Ovary (tissue), 9 donors: ENCODE measurements around the gene VKORC1. TPM values are rescaled to one million over a fixed set of nuclear protein-coding genes. Genes with fewer than 3 reads are reported as not detected.

ENCODE experiments used
- DNase-seq, 5 donors: peaks; one replicate each; pipeline ENCODE4 v3.0.0-alpha.2; 2019 to 2020
- H3K27ac ChIP-seq, 2 donors: fragments of 200-600 bp; one replicate each; pipeline versions ENCODE4 v1.5.1 to v1.8.0; 2019 to 2022
- H3K27me3 ChIP-seq: fragments of 200-600 bp; one replicate; pipeline ENCODE4 v1.8.0; 2022
- H3K36me3 ChIP-seq: fragments of 200-600 bp; sonication (generic); one replicate; pipeline ENCODE4 v1.5.1; 2019
- H3K4me1 ChIP-seq: one replicate; pipeline ENCODE4 v1.8.1; 2013; ENCODE audit warnings: mild to moderate bottlenecking, moderate library complexity; ENCODE audit not compliant: insufficient read depth
- H3K4me3 ChIP-seq: fragments of 200-600 bp; sonication (generic); one replicate; pipeline ENCODE4 v1.5.1; 2017
- H3K9me3 ChIP-seq, 2 donors: fragments of 200-600 bp in 1 of 2; sonication (generic) in 1 of 2; one replicate each; pipeline versions ENCODE4 v1.5.1 to v1.8.1; 2013 to 2019; ENCODE audit warnings: mild to moderate bottlenecking in 1 of 2, moderate library complexity in 1 of 2
- EP300 ChIP-seq: sonication (generic); formaldehyde crosslinking; IDR thresholded peaks from one replicate; pipeline ENCODE4 v1.6.1; 2017; ENCODE audit warnings: antibody characterized with exemption
- POLR2A ChIP-seq: fragments of 450-650 bp; IDR thresholded peaks from one replicate; pipeline ENCODE4 v1.6.1; 2017; ENCODE audit warnings: antibody characterized with exemption, mild to moderate bottlenecking, moderate library complexity
- WGBS, 3 donors: extraction: QIAGEN DNeasy Blood & Tissue Kit in 1 of 3; methylation state at CpG; one replicate each; pipeline versions ENCODE4 v1.1.5 to v1.1.7; 2013 to 2017; 5-methylcytosine and 5-hydroxymethylcytosine counted together
- intact Hi-C, 4 donors: fragments of 100-400 bp; cut with DNase I; formaldehyde crosslinking; loops; one replicate each; pipeline versions ENCODE4 v1.11.0 to v1.15.1; 2022 to 2023
- polyA plus RNA-seq, 2 donors: library from polyadenylated mRNA; stranded (reverse); fragments of 200-250 nt in 1 of 2; fragments of 350-450 nt in 1 of 2; fragmentation: Illumina TruSeq in 1 of 2; extraction: RNeasy Lipid Tissue Mini Kit (QIAGEN cat#74804) in 1 of 2; gene quantifications; one replicate each; pipeline ENCODE4 v1.2.3, GENCODE V29; 2013 to 2014
- total RNA-seq, 7 donors: library from RNA; depleted of rRNA in 2 of 7; stranded (reverse); fragments of >200 nt in 2 of 7; fragmentation: NEBNext Ultra II Directional in 3 of 7; extraction: Animal tissue kit (Norgen Biotek cat#: 25700) in 3 of 7; gene quantifications; one replicate each; pipeline versions ENCODE4 v1.1.0 to v1.2.4, GENCODE V29; 2016 to 2023
- TF ChIP-seq, protein P1 (sequence below), 3 donors: fragments of 450-650 bp in 2 of 3; fragments of 200-600 bp in 1 of 3; IDR thresholded peaks; one replicate each; pipeline versions ENCODE4 v1.5.1 to v1.8.0; 2016 to 2022; ENCODE audit warnings: antibody characterized with exemption in 3 of 3, mild to moderate bottlenecking in 1 of 3
- donor health status: DM: no; HTN: no; CAD: no; lungs with moderate emphysema.
- donor health status: DM: no; HTN: no; CAD: no.
- donor health status: Bipolar disorder and iron deficiency.
- donor health status: DM: yes; HTN: yes; CAD: no.
- donor health status: DM: no; HTN: no; CAD: no.
- donor health status: DM: yes; HTN: yes; CAD: no.

VKORC1 gene
- total and polyA plus RNA-seq, 9 donors: 72.1 to 141 (median 86.4) TPM

- no peak overlapping the region for H3K27ac ChIP-seq
- no peaks in the 10 kb centered on the region for H3K4me1 ChIP-seq
- no peaks in the 10 kb centered on the region for H3K9me3 ChIP-seq
- no peak for TF ChIP-seq POLR2A
- TF ChIP-seq, protein P1, sequence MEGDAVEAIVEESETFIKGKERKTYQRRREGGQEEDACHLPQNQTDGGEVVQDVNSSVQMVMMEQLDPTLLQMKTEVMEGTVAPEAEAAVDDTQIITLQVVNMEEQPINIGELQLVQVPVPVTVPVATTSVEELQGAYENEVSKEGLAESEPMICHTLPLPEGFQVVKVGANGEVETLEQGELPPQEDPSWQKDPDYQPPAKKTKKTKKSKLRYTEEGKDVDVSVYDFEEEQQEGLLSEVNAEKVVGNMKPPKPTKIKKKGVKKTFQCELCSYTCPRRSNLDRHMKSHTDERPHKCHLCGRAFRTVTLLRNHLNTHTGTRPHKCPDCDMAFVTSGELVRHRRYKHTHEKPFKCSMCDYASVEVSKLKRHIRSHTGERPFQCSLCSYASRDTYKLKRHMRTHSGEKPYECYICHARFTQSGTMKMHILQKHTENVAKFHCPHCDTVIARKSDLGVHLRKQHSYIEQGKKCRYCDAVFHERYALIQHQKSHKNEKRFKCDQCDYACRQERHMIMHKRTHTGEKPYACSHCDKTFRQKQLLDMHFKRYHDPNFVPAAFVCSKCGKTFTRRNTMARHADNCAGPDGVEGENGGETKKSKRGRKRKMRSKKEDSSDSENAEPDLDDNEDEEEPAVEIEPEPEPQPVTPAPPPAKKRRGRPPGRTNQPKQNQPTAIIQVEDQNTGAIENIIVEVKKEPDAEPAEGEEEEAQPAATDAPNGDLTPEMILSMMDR (IDR thresholded peaks at IDR 0.05): no peak
- TF ChIP-seq EP300: no peak
- H3K36me3 ChIP-seq: no peaks in the 10 kb centered on the region
- intact Hi-C loops: no loop called here
- WGBS, 3 donors: 94 to 95% (median 94%) methylated on average over 56 of the region's 56 CpGs
- H3K27me3 ChIP-seq: no peaks in the 10 kb centered on the region
- no peak overlapping the region for H3K4me3 ChIP-seq
- DNase-seq: no peak
These were observed 30.6 kb downstream of the VKORC1 start for GRCh38 chr16:31063843-31064611.

DNA sequence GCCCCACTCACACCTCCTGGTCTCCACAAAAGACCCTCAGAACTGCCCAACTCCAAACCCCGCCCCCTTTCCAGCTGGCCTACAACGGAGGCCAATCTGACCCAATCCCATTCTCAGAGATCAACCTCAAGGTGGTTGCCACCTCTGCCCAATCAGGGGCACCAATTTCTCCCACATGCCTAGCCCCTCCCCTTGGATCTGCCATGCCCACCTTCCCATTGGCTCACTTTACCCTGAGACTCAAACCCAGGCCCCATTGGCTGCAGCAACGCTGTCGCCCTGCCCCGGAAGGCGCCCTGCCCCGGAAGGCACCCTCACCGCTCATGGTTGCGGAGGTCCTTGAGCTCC, 31.1 kb downstream of the VKORC1 start:
- WGBS, 3 donors: 91 to 95% (median 94%) methylated on average over 9 of the region's 9 CpGs
- Histone ChIP-seq H3K36me3 (no peaks in the 10 kb centered on the region), H3K9me3 (no peaks in the 10 kb centered on the region), H3K4me3 (no peak overlapping the region), H3K27ac (no peak overlapping the region), H3K27me3 (no peaks in the 10 kb centered on the region), H3K4me1 (no peaks in the 10 kb centered on the region)
- DNase-seq: no peak
- TF ChIP-seq POLR2A (no peak), EP300 (no peak)
- TF ChIP-seq, protein P1 (IDR thresholded peaks at IDR 0.05): no peak
- intact Hi-C loops: no loop called here

DNA sequence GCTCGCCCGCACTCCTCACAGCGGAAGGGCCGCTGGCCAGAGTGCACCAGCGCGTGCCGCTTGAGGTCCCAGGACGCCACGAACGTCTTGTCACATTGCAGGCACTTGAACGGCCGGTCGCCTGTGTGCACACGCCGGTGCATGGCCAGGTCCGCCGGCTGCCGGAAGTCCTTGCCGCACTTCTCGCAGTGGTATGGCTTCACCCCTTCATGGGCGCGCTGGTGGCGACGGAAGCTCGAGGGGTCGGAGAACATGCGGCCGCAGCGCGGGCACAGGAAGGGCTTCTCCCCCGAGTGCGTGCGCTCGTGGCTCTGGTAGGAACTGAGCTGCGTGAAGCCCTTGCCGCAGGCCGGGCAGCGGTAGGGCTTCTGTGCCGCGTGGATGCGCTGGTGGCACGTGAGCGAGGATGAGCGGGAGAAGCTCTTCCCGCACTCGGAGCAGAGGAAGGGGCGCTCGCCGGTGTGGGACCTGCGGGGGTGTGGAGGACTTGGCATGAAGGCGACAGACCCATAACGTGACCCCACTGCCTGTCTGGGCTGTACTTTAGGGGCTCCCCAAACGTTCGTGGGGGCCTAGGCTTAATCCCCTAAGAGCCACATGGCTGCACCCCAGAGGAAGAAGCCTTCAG, 32.7 kb downstream of the VKORC1 start:
- intact Hi-C loops: no loop called here
- no peak for DNase-seq
- TF ChIP-seq EP300: no peak
- TF ChIP-seq POLR2A: no peak
- TF ChIP-seq, protein P1 (IDR thresholded peaks at IDR 0.05): no peak
- Histone ChIP-seq H3K4me1 (no peaks in the 10 kb centered on the region), H3K27me3 (no peaks in the 10 kb centered on the region), H3K27ac (no peak overlapping the region), H3K9me3 (no peaks in the 10 kb centered on the region), H3K4me3 (no peak overlapping the region), H3K36me3 (no peaks in the 10 kb centered on the region)
- 95 to 97% (median 96%) methylated on average over 54 of the region's 54 CpGs for WGBS, 3 donors

DNA sequence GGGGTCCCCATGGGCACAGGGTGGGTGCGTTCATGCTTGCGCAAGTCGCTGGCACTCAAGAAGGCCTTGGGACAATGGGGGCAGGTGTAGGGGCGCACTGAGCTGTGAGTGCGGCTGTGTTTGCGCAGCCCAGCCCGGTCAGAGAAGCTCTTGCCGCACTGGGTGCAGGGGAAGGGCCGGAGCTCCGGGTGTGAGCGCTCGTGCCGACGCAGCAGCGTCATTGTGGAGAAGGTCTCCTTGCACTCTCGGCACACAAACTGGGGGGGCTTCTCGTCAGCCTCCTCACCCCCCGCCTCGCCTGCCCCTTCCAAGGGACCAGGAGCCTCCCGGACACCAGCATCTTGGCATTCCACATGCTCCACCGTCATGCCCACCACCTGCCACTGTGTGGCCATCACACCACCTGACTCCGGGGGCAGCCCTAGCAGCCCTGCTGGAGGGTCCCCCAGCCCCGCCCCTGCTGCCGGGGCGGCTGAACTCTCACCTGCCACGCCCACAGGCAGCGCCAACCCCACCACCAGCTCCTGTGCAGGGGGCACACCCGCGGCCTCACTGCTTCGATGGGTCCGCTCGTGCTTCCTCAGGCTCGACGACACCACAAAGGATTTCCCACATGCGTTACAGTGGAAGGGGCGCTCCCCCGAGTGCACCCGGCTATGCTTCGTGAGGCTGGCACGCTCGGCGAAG, 33.3 kb downstream of the VKORC1 start:
- Histone ChIP-seq H3K4me3 (no peak overlapping the region), H3K4me1 (no peaks in the 10 kb centered on the region), H3K27me3 (no peaks in the 10 kb centered on the region), H3K36me3 (no peaks in the 10 kb centered on the region), H3K27ac (no peak overlapping the region), H3K9me3 (no peaks in the 10 kb centered on the region)
- WGBS, 3 donors: 90 to 95% (median 92%) methylated on average over 39 to 42 of the region's 42 CpGs
- intact Hi-C loops: no loop called here
- no peak for TF ChIP-seq EP300
- TF ChIP-seq, protein P1 (IDR thresholded peaks at IDR 0.05): no peak
- no peak for TF ChIP-seq POLR2A
- DNase-seq: no peak
